Common myeloid progenitor, CD34-positive (primary cell): ENCODE results near the gene ENTR1.

Source experiments
- CTCF ChIA-PET: fragments of 350-600 bp; sonication (Branson Sonifier 250); formaldehyde crosslinking; loops from one replicate; lab custom pipeline; 2021; ENCODE audit warnings: antibody characterized with exemption; lab: Charles Lee
- POLR2A ChIA-PET: fragments of 350-600 bp; sonication (Branson Sonifier 250); formaldehyde crosslinking; loops from one replicate; lab custom pipeline; 2021; ENCODE audit warnings: antibody characterized with exemption; lab: Charles Lee
- DNase-seq, 3 donors: peaks; one replicate each; pipeline versions ENCODE4 v3.0.0 to v3.0.0-alpha.2; 2013
- H3K27ac ChIP-seq, 2 experiments: 1 replicate in 1 of 2; 2 replicates in 1 of 2; pipeline ENCODE4 v1.7.0; 2013; ENCODE audit warnings: inconsistent platforms in 2 of 2, low read length in 2 of 2, mild to moderate bottlenecking in 2 of 2, low read depth in 1 of 2, moderate library complexity in 1 of 2; ENCODE audit not compliant: severe bottlenecking in 2 of 2, insufficient read depth in 1 of 2, poor library complexity in 1 of 2
- H3K27me3 ChIP-seq, 5 experiments: replicated peaks in 2 of 5; 1 replicate in 3 of 5; 2 replicates in 2 of 5; pipeline versions ENCODE4 v1.6.1 to v1.7.0; 2013; ENCODE audit warnings: low read length in 4 of 5, mild to moderate bottlenecking in 2 of 5, moderate library complexity in 2 of 5, inconsistent platforms in 1 of 5; ENCODE audit not compliant: insufficient read depth in 5 of 5, control insufficient read depth in 4 of 5
- H3K36me3 ChIP-seq, 4 experiments: 1 replicate in 2 of 4; 2 replicates in 2 of 4; pipeline versions ENCODE4 v1.6.1 to v1.7.0; 2013; ENCODE audit warnings: low read length in 3 of 4, control low read depth in 1 of 4, mild to moderate bottlenecking in 1 of 4; ENCODE audit not compliant: control insufficient read depth in 4 of 4, insufficient read depth in 4 of 4
- H3K4me1 ChIP-seq, 4 experiments: 1 replicate in 3 of 4; 2 replicates in 1 of 4; pipeline versions ENCODE4 v1.6.1 to v1.7.1; 2013; ENCODE audit warnings: low read length in 3 of 4, mild to moderate bottlenecking in 3 of 4, control low read depth in 1 of 4, inconsistent platforms in 1 of 4, moderate library complexity in 1 of 4; ENCODE audit not compliant: control insufficient read depth in 4 of 4, insufficient read depth in 4 of 4; ENCODE audit errors: control extremely low read depth in 1 of 4
- H3K4me3 ChIP-seq, 7 experiments: 1 replicate in 4 of 7; 2 replicates in 3 of 7; pipeline versions ENCODE4 v1.5.1 to v1.7.0; 2013; ENCODE audit warnings: mild to moderate bottlenecking in 7 of 7, low read length in 6 of 7, moderate library complexity in 6 of 7, inconsistent platforms in 2 of 7, low read depth in 2 of 7, control low read depth in 1 of 7; ENCODE audit not compliant: insufficient read depth in 4 of 7, control insufficient read depth in 1 of 7; ENCODE audit errors: extremely low read depth in 1 of 7
- H3K9me3 ChIP-seq, 5 experiments: 1 replicate in 4 of 5; 2 replicates in 1 of 5; pipeline versions ENCODE4 v1.6.1 to v1.7.1; 2013; ENCODE audit warnings: low read length in 4 of 5, mild to moderate bottlenecking in 2 of 5, inconsistent platforms in 1 of 5, low read depth in 1 of 5, moderate library complexity in 1 of 5; ENCODE audit not compliant: control insufficient read depth in 4 of 5, insufficient read depth in 2 of 5; ENCODE audit errors: control extremely low read depth in 1 of 5
- WGBS: methylation state at CpG from one replicate; pipeline ENCODE4 v1.1.5; 2013; ENCODE audit not compliant: insufficient coverage; 5-methylcytosine and 5-hydroxymethylcytosine counted together

The ENTR1 gene

GRCh38 chr9:136379401-136379800, 31.0 kb downstream of the ENTR1 start:
- ChIA-PET CTCF (interaction anchor here (0.9 kb wide), 1 partner anchor 13 kb away, joined by 3 read pairs; no protein-coding TSS in a partner anchor), POLR2A (no interaction called here)
- no peaks in the 10 kb centered on the region for H3K9me3 ChIP-seq
- DNase-seq, result no peak
- peaks cover 0 to 8% (median 8%) of the 10 kb centered on the region in 4 experiments for H3K4me1 ChIP-seq
- no peaks in the 10 kb centered on the region for H3K27me3 ChIP-seq
- peaks cover 11 to 86% (median 37%) of the 10 kb centered on the region in 4 experiments for H3K36me3 ChIP-seq
- no peak overlapping the region for H3K4me3 ChIP-seq
- no peak overlapping the region for H3K27ac ChIP-seq
- WGBS, result 97% methylated on average over 11 of the region's 11 CpGs

DNA sequence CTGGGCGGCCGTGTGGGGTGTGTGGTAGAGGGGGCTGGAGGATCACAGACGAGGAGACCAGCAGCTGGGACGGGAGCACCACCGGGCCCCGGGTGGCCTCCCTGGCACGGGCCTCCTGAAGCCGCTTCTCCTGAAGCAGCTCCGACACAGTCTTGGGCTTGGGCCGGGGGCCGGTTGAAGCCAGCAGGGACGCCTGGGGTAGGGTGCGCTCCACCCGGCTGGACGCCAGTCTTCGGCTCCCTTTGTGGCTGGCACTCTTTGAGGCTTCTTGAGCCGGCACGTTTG, 31.5 kb downstream of the ENTR1 start:
- no peak overlapping the region for H3K27ac ChIP-seq
- peaks cover 0 to 9% (median 8%) of the 10 kb centered on the region in 4 experiments for H3K4me1 ChIP-seq
- H3K4me3 ChIP-seq, result no peak overlapping the region
- WGBS, result over 99% methylated on average over 13 of the region's 18 CpGs
- ChIA-PET POLR2A (no interaction called here), CTCF (interaction anchor here (0.9 kb wide), 1 partner anchor 13 kb away, joined by 3 read pairs; no protein-coding TSS in a partner anchor)
- H3K9me3 ChIP-seq, result no peaks in the 10 kb centered on the region
- H3K27me3 ChIP-seq, result no peaks in the 10 kb centered on the region
- DNase-seq, result no peak
- H3K36me3 ChIP-seq, result peaks cover 9 to 81% (median 34%) of the 10 kb centered on the region in 4 experiments

- no peak overlapping the region for H3K27ac ChIP-seq
These were observed 32.0 kb downstream of the ENTR1 start for GRCh38 chr9:136378170-136379002.

DNA sequence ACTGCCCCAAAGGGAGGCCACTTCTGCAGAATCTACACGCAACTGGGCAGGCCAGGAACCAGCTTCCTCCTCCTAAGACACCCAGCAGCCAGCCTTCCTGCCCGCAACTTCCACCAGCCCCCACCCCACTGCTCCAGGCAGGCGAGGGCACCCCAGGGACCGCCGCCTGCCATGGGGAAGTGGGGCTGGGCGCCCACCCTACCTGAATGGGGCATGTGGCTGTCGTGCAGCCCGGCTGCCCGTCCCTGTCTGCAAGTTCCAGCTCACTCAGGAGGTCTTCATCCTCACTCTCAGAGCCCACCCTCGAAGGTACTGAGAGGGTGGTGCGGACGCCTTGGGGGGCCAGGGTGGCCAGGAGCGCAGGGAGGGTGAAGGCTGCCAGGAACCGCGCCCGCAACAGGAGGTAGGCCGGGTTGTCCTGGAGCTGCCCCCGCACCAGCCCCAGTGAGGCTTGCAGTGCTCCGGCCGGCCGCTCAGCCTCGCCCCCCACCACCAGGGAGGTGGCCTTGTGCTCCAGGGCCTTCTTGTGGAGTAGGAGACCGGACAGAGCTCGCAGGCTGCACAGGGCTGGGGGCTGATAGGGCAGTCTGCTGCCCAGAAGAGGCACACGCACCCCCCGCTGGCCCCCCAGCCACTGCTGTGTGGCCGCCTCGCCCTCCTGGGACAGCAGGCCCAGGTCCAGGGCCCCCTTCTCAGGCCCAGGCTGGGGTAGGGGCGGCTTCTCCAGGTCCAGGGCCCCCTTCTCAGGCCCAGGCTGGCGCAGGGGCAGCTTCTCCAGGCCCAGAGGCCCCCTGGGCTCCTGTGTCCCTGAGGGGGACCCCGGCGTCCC, 32.9 kb downstream of the ENTR1 start:
- WGBS, result 95% methylated on average over 20 of the region's 32 CpGs
- H3K27ac ChIP-seq, result no peak overlapping the region
- H3K4me3 ChIP-seq, result no peak overlapping the region
- H3K27me3 ChIP-seq, result no peaks in the 10 kb centered on the region
- CTCF ChIA-PET, result interaction anchor here (1.4 kb wide), 1 partner anchor 65 kb away, joined by 3 read pairs; no protein-coding TSS in a partner anchor
- peaks cover 3 to 67% (median 26%) of the 10 kb centered on the region in 4 experiments for H3K36me3 ChIP-seq
- DNase-seq, result no peak
- no peaks in the 10 kb centered on the region for H3K9me3 ChIP-seq
- POLR2A ChIA-PET, result no interaction called here
- H3K4me1 ChIP-seq, result peaks cover 2 to 23% (median 21%) of the 10 kb centered on the region in 4 experiments

More at GRCh38 chr9:136378170-136379002, 32.0 kb downstream of the ENTR1 start:
- Histone ChIP-seq H3K4me3 (no peak overlapping the region), H3K36me3 (peaks cover 8 to 76% (median 31%) of the 10 kb centered on the region in 4 experiments), H3K27me3 (no peaks in the 10 kb centered on the region), H3K9me3 (no peaks in the 10 kb centered on the region), H3K4me1 (peaks cover 0 to 15% (median 13%) of the 10 kb centered on the region in 4 experiments)
- DNase-seq, result no peak
- ChIA-PET POLR2A (no interaction called here), CTCF (interaction anchor here (0.9 kb wide), 1 partner anchor 12 kb away, joined by 3 read pairs; no protein-coding TSS in a partner anchor)
- 93% methylated on average over 23 of the region's 28 CpGs for WGBS

GRCh38 chr9:136376457-136376856, 34.0 kb downstream of the ENTR1 start:
- H3K27ac ChIP-seq, result no peak overlapping the region
- DNase-seq, result no peak
- WGBS, result 91% methylated on average over 7 of the region's 8 CpGs
- peaks cover 2 to 32% (median 29%) of the 10 kb centered on the region in 4 experiments for H3K4me1 ChIP-seq
- no peaks in the 10 kb centered on the region for H3K27me3 ChIP-seq
- ChIA-PET CTCF (interaction anchor here (1.4 kb wide), 1 partner anchor 64 kb away, joined by 3 read pairs; no protein-coding TSS in a partner anchor), POLR2A (no interaction called here)
- no peak overlapping the region for H3K4me3 ChIP-seq
- H3K9me3 ChIP-seq, result no peaks in the 10 kb centered on the region
- H3K36me3 ChIP-seq, result peaks cover 3 to 56% (median 18%) of the 10 kb centered on the region in 4 experiments

- DNase-seq, result no peak
- Histone ChIP-seq H3K36me3 (peaks cover 3 to 53% (median 13%) of the 10 kb centered on the region in 4 experiments), H3K4me1 (peaks cover 2 to 32% (median 29%) of the 10 kb centered on the region in 4 experiments), H3K27ac (no peak overlapping the region), H3K27me3 (no peaks in the 10 kb centered on the region), H3K9me3 (no peaks in the 10 kb centered on the region), H3K4me3 (no peak overlapping the region)
- WGBS, result 91% methylated on average over 11 of the region's 12 CpGs
- CTCF ChIA-PET, result interaction anchor here (0.8 to 2.3 kb wide), 2 partner anchors 9 to 62 kb away, joined by 3 to 10 read pairs; no protein-coding TSS in a partner anchor
- POLR2A ChIA-PET, result no interaction called here
These were observed 35.3 kb downstream of the ENTR1 start for GRCh38 chr9:136375096-136375495.
